SK-N-SH (cell line): Measurements from ENCODE around the gene SCN2A.

ENCODE experiments used
- CHD2 ChIP-seq: fragments of 150-350 bp; IDR thresholded peaks from 2 replicates; pipeline ENCODE4 v1.6.1; 2018; ENCODE audit warnings: low read length; ENCODE audit not compliant: partially characterized antibody
- FOSL2 ChIP-seq: IDR thresholded peaks from 2 replicates; pipeline ENCODE4 v1.4.0; 2012; ENCODE audit warnings: low read depth, mild to moderate bottlenecking, moderate library complexity, borderline replicate concordance
- GATA2 ChIP-seq: sonication (generic); formaldehyde crosslinking; IDR thresholded peaks from 2 replicates; pipeline ENCODE4 v1.5.0; 2020; ENCODE audit warnings: mild to moderate bottlenecking, missing genetic modification reagents
- NFIC ChIP-seq: IDR thresholded peaks from 2 replicates; pipeline ENCODE4 v1.4.0; 2012; ENCODE audit warnings: borderline replicate concordance
- POLR2AphosphoS5 ChIP-seq: IDR thresholded peaks from 2 replicates; pipeline ENCODE4 v1.6.1; 2012; ENCODE audit warnings: low read depth, low read length
- TAF1 ChIP-seq: IDR thresholded peaks from 2 replicates; pipeline ENCODE4 v1.6.1; 2012; ENCODE audit warnings: low read depth, mild to moderate bottlenecking, low read length, moderate library complexity, borderline replicate concordance
- TEAD4 ChIP-seq: IDR thresholded peaks from 2 replicates; pipeline ENCODE4 v1.4.0; 2012; ENCODE audit warnings: mild to moderate bottlenecking, borderline replicate concordance; ENCODE audit not compliant: insufficient read depth
- TF ChIP-seq, protein P1 (sequence below): fragments of 200-600 bp; sonication (generic); IDR thresholded peaks from 2 replicates; pipeline ENCODE4 v1.6.1; 2017; ENCODE audit warnings: antibody characterized with exemption, mild to moderate bottlenecking, moderate library complexity
- TF ChIP-seq, protein P2 (sequence below): IDR thresholded peaks from 2 replicates; pipeline ENCODE4 v1.4.0; 2012; ENCODE audit warnings: low read depth
- TF ChIP-seq, protein P3 (sequence below): IDR thresholded peaks from 2 replicates; pipeline ENCODE4; 2012
- TF ChIP-seq, protein P4 (sequence below): IDR thresholded peaks from 2 replicates; pipeline ENCODE4 v1.6.1; 2012; ENCODE audit warnings: mild to moderate bottlenecking, low read depth, low read length, moderate library complexity
- TF ChIP-seq, protein P5 (sequence below): fragments of 150-350 bp; IDR thresholded peaks from 2 replicates; pipeline ENCODE4 v1.6.1; 2017; ENCODE audit warnings: antibody characterized with exemption, low read length, low read depth, borderline replicate concordance

DNA sequence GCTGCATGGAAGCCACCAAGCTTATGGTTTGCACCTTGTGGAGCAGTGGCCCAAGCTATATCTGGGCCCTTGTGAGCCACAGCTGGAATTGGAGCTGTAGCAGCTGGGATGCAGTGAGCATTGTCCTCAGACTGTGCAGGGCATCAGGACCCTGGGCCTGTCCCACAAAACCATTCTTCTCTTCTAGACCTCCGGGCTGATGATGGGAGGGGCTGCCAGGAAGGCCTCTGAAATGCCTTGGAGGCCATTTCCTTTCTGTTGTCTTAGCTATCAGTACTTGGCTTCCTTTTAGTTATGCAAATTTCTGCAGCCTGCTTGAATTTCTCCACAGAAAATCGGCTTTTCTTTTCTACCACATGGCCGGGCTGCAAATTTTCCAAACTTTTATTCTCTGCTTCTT lies 183.9 kb downstream of the SCN2A start:
- TF ChIP-seq, protein P1, sequence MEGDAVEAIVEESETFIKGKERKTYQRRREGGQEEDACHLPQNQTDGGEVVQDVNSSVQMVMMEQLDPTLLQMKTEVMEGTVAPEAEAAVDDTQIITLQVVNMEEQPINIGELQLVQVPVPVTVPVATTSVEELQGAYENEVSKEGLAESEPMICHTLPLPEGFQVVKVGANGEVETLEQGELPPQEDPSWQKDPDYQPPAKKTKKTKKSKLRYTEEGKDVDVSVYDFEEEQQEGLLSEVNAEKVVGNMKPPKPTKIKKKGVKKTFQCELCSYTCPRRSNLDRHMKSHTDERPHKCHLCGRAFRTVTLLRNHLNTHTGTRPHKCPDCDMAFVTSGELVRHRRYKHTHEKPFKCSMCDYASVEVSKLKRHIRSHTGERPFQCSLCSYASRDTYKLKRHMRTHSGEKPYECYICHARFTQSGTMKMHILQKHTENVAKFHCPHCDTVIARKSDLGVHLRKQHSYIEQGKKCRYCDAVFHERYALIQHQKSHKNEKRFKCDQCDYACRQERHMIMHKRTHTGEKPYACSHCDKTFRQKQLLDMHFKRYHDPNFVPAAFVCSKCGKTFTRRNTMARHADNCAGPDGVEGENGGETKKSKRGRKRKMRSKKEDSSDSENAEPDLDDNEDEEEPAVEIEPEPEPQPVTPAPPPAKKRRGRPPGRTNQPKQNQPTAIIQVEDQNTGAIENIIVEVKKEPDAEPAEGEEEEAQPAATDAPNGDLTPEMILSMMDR = no peak
- TF ChIP-seq POLR2AphosphoS5 = no peak
- TF ChIP-seq TEAD4 = no peak
- no peak for TF ChIP-seq CHD2
- TF ChIP-seq, protein P2, sequence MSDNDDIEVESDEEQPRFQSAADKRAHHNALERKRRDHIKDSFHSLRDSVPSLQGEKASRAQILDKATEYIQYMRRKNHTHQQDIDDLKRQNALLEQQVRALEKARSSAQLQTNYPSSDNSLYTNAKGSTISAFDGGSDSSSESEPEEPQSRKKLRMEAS = no peak
- TF ChIP-seq, protein P3, sequence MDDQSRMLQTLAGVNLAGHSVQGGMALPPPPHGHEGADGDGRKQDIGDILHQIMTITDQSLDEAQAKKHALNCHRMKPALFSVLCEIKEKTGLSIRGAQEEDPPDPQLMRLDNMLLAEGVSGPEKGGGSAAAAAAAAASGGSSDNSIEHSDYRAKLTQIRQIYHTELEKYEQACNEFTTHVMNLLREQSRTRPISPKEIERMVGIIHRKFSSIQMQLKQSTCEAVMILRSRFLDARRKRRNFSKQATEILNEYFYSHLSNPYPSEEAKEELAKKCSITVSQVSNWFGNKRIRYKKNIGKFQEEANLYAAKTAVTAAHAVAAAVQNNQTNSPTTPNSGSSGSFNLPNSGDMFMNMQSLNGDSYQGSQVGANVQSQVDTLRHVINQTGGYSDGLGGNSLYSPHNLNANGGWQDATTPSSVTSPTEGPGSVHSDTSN = no peak
- TF ChIP-seq FOSL2 = no peak
- TF ChIP-seq, protein P4, sequence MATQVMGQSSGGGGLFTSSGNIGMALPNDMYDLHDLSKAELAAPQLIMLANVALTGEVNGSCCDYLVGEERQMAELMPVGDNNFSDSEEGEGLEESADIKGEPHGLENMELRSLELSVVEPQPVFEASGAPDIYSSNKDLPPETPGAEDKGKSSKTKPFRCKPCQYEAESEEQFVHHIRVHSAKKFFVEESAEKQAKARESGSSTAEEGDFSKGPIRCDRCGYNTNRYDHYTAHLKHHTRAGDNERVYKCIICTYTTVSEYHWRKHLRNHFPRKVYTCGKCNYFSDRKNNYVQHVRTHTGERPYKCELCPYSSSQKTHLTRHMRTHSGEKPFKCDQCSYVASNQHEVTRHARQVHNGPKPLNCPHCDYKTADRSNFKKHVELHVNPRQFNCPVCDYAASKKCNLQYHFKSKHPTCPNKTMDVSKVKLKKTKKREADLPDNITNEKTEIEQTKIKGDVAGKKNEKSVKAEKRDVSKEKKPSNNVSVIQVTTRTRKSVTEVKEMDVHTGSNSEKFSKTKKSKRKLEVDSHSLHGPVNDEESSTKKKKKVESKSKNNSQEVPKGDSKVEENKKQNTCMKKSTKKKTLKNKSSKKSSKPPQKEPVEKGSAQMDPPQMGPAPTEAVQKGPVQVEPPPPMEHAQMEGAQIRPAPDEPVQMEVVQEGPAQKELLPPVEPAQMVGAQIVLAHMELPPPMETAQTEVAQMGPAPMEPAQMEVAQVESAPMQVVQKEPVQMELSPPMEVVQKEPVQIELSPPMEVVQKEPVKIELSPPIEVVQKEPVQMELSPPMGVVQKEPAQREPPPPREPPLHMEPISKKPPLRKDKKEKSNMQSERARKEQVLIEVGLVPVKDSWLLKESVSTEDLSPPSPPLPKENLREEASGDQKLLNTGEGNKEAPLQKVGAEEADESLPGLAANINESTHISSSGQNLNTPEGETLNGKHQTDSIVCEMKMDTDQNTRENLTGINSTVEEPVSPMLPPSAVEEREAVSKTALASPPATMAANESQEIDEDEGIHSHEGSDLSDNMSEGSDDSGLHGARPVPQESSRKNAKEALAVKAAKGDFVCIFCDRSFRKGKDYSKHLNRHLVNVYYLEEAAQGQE = no peak
- no peak for TF ChIP-seq GATA2 (CRISPR knock-in tag)
- no peak for TF ChIP-seq NFIC
- TF ChIP-seq, protein P5, sequence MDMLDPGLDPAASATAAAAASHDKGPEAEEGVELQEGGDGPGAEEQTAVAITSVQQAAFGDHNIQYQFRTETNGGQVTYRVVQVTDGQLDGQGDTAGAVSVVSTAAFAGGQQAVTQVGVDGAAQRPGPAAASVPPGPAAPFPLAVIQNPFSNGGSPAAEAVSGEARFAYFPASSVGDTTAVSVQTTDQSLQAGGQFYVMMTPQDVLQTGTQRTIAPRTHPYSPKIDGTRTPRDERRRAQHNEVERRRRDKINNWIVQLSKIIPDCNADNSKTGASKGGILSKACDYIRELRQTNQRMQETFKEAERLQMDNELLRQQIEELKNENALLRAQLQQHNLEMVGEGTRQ = no peak
- TF ChIP-seq TAF1 = no peak
